HG03139 (cell line): Measurements from ENCODE around the gene DLG5.

ENCODE experiments used
- ATAC-seq: cut with Tn5 transposase; IDR thresholded peaks from one replicate; pipeline ENCODE4 v1.9.1; 2021; ENCODE audit not compliant: unreplicated experiment

Gene DLG5

DNA sequence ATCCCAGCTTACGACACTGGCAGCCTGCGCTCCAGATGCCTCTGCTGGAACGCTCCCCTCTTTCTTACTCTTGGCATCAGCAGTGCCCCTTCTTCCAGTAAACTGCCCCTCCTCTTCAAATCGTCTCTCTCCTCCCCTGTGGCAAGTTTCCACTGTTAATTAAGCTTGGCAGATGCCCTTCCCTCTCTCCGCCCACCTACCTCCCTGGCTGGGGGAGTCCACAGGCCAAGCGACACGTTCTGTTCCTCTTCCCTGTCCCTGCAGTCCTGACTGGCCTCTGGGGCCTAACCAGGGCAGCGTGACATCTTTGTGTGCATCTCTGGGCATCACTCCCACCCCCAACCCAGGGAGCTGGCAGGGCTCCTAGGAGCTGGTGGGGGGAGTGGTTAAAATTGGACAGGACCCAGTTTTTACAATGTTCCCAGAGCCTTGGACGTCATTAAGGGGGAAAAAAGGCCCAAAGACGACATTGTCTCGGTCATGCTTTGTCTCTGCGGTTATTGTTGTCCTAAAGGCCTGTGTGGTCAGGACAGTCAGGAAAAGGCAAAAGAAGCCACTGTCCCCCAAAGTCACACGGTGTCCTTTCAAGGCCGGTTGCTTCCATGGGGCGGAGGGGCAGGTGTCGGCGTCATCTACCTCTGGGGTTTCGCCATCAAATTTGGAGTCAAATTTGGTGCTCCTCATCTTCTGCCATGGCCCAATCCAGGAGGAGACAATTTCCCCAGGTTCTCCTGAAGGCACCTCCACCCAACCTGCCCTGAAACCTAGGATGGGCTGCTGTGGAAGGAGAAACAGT is 54.2 kb downstream of the DLG5 start:
- no peak for ATAC-seq

DNA sequence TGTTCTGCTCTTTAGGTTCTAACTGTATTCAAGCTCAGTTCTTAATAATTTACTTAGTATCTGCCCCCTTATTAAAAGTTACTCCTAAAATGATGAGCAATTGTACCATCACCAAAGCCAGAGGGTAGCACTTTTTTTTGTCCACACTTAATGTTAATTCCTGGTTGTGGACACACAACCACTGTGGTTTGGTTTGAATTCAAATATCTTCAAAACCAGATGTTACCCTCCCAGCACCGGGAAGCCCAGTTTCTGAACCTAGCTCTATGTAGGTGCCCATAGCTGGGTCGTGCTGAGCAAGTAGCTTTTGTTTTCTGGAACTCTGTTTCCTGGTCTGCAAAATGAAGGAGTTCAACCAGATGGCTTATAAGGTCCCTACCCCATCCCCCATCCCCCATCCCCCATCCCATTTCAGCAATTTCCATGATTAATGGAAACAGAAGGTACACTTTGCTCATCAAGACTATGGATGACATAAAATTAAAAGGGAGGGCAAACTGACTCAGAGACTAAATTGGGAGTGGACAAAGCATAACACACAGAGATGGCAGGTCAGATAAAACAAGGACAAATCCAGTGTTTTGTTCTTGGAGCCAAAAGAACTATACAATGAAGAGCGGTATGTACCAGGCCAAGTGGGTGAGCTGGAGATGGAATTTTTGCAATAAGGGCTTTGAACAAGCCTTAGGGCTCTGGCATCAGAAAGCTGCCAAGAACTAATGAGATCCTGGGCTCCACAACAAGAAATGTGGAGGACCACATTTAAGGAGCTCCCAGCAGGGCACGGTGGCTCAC is 56.7 kb downstream of the DLG5 start:
- ATAC-seq, result no peak

DNA sequence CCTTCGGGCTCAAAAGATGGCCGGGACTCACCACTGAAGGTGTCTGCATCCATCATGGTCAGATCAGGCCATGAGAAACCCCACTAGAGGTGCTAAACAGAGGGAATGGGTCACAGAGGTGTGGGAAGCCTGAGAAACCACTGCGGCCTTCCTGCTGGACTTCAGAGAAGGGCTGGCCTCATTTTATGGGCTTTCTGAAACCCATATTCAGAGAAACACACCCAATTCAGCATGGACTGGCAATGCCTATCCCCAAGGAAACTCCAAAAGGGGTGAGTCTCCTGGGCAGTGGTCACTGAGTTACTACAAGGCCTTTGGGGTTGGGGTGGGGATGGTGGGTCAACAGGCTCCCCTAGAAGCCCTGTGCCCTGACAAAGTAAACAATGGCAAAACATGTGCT is 58.0 kb downstream of the DLG5 start:
- no peak for ATAC-seq

DNA sequence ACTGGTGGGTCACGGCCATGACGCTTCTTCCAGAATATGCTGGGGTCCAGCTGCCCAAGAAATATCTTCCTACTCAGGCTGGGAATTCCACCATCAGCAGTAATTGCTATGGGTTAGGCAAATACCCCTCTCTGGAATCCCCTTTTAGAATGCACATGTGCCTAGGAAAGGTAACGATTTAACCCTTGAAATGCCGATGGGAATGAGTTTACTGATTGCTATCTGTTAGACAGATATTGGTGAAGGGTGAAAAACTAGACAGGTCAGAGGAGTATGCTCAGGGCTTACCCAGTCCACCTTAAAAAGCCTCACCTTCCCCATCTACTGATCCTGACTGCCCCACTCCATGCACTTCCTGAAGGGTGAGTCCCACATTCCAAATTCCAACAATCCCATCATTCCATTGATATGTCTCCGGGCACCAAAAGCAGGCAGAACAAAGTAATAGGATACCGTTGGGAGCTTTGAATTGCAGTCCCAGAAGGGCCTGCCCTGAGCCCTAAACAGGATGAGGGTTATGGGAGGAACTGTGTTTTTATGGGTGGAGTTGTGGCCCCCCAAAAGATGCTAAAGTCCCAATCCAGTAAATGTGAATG is 59.3 kb downstream of the DLG5 start:
- ATAC-seq, result no peak

DNA sequence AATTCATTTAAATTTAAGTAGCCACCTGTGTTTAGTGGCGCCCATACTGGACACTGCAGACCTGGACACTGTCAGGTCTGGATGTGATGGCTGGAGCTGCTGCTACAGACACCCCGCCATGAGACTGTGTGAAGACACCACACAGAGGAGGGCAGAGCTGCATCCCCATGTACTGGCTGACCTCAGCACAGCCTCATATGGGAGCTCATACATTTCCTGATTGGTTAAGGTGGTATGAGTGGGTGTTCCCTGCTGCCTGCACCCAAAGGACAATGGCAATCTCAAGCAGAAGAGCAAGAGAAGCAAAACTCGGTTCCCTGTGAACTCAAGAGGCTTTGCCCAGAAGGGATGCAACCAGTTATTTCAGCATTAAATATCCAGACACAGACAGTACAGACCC is 60.0 kb downstream of the DLG5 start:
- no peak for ATAC-seq

DNA sequence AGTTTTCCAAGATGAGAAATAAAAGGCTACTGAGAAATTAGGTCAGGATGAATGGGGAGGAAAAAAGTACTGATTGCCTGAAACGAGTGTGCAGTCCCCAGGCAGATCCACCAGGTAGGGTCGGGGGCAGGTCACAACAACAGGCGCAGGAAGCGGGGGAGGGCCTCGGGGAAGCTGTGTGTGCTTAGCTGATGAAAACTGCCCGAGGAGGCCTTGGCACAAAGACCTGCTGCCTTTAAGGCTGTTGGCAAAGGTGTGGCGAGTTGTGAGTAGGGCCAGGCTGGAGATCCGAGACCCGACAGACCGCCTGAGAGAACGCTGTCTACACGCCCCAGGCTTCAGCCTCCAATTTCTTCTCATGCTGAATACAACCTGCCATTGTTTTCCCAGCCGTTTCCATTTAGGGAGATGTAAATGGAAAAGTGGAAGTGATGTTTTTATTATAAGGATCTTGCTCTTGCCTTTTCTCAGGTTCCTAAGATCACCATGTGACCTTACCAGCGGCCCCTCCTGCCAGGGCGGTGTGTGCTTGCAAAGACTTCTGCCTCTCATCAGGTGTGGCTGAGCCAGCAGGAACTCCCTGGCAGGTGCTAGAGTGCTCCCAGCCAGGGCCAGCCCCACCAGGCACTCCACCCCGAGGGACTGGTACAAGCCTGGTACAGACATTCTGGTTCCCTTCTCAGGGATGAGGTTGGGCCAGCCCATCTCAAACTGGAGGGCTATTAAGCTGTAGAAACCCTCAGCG is 60.8 kb downstream of the DLG5 start:
- ATAC-seq, result no peak

GRCh38 chr10:77864151-77864851 is 62.3 kb downstream of the DLG5 start:
- ATAC-seq, result no peak

- no peak for ATAC-seq
Measured at GRCh38 chr10:77863446-77863845, 63.1 kb downstream of the DLG5 start.

DNA sequence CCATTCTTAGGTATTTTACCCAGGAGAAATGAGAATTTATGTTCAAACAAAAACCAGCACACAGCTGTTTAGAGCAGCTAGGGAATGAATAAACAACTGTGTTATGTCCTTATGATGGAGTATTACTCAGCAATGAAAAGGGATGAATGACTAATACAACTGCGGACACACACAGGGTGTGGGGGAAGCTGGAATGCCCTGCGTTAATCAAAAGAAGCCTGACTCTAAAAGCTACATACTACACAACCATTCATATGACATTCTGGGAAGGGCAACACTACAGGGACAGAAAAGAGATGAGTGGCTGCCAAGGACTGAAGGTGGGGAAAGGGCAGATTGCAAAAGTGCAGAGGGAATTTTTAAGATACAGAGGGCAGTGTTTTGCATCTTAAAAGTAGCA is 64.0 kb downstream of the DLG5 start:
- no peak for ATAC-seq

- no peak for ATAC-seq
Measured at GRCh38 chr10:77861366-77861765, 65.2 kb downstream of the DLG5 start.

GRCh38 chr10:77859865-77860282 is 66.7 kb downstream of the DLG5 start:
- ATAC-seq, result no peak

- ATAC-seq, result no peak
Measured at GRCh38 chr10:77859200-77859864, 67.2 kb downstream of the DLG5 start.

DNA sequence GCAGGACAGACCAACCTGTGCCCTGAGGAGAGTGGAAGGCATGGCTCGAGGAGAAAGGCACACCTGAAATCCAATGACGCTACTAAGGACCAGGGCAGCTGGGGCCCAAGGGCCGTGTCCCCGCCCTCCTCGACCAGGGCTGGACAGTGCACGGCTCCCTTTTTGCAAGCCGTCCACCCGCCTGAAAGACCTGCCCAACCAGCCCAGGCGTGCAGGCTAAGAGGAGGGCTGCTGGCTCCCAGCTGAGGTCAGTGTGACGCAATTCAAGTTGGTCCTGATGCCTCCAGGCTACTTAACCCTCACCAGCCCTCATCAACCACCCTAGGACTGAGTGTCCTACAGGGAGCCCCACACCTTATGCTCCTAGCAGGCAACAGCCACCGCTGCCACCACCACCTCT is 69.3 kb downstream of the DLG5 start:
- no peak for ATAC-seq

DNA sequence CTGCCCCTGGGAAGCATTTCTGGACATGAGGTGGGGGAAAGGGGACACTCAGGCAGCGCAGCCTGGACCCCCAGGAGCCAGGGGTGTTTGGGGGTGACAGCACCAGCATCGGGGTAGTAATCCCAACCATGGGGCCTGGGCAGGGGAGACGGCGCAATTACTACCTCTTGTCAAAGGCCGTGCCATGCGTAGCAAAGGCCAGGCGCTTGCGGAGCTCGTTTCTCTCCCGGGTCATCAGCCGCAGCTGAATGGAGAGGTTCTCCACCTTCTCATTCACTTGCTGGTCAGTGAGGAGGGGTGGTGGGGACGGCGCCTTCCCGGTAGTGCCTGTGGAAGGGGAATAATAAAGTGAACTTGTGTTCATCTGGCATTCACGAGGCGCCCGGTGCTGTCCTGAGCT is 70.0 kb downstream of the DLG5 start:
- no peak for ATAC-seq

- ATAC-seq, result no peak
Measured at GRCh38 chr10:77855404-77856155, 71.0 kb downstream of the DLG5 start.

GRCh38 chr10:77854115-77854514 is 72.4 kb downstream of the DLG5 start:
- ATAC-seq, result no peak

DNA sequence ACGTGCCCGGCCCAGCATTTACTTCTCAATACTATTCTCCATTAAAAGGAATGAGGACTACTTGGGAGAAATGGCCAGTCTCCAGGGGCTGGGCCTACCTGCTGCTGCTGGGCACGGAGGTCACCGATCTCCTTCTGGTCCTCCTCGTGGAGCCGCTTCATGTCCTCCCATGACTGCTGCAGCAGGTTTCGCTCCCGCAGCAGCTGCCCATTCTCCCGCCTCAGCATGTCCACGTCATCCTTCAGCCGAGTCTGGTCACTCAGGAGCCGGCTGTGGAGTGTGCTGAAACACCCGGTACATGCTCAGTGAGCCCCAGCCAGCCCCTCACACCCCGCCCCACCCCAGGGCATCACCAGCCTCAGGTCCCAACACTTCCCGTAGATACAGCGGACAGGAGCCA is 73.3 kb downstream of the DLG5 start:
- ATAC-seq, result no peak

DNA sequence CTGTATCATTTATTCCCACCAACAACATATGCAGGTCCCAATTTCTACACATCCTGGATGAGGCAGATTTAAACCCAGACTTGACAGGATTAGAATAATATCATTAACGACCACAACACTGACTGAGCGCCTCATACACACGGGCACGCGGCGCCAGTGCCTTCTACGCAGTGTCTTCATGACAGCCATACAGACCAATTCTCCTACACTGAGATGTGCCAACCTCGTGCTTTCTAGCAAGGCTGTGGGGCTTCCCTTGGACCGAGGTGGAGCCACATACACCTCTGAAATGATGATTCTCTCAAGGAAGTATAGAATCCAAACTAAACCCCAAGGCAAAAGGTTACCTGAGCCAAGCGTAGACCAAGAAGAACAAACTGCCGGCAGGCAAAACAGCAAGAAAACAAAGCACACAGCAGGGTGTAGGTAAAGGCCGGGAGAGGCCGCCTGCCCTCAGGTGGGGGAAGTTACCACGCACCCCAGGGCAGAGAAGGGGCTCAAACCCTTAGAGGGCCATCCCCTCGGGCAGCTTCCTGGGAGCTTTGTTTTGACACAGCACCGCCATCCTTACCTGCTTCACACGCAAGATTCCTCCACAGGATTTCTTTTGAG is 75.8 kb downstream of the DLG5 start:
- ATAC-seq, result no peak

DNA sequence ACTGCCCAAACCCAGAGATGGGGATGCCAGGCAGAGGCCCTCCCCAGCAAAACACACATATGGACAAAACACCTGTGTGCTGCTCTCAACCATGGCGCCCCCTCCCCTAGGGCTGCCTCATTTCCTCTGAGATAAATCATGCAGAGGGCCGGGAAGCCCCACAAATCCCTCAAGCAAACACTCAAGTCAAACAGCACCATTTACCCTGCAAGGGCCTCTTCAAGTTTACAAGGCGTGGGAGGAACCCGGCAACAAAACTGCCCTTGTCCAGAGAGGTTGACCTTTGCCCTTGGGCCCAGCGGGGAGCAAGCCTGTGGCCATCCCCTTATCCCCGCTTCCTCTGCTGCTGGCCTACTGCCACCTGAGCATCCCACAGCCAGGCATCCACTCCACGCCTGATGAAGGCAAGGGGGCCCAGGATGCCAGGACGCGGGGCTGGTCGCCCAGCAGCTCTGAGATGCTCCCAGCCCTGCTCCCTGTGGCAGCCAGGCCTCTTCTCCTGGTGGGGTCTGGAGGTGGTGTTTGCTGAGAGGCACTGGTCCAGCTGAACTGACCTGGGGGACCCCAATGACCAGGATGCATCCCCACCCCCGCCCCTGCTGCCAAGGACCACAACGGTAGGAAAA is 77.4 kb downstream of the DLG5 start:
- no peak for ATAC-seq
